Natural killer cell (primary cell): Measurements from ENCODE around the gene AKT1. TPM values are rescaled to one million over a fixed set of nuclear protein-coding genes. Genes with fewer than 3 reads are reported as not detected.

Source experiments
- ATAC-seq, 3 donors: fragments of 150-1000 bp in 2 of 3; fragments of 200-7000 bp in 1 of 3; cut with Tn5 transposase; 1 replicate in 1 of 3; 2 replicates in 2 of 3; pipeline ENCODE4 v1.10.0; 2021; ENCODE audit warnings: mild to moderate bottlenecking in 2 of 3, moderate library complexity in 2 of 3
- DNase-seq, 2 donors: peaks; one replicate each; pipeline versions ENCODE4 v3.0.0 to v3.0.0-alpha.2; 2013 to 2021; ENCODE audit warnings: mixed read lengths in 1 of 2
- H3K27ac ChIP-seq: one replicate; pipeline ENCODE4 v1.5.1; 2013; ENCODE audit warnings: mild to moderate bottlenecking, low read length
- H3K27me3 ChIP-seq: one replicate; pipeline ENCODE4 v1.6.1; 2013; ENCODE audit warnings: low read length; ENCODE audit not compliant: control insufficient read depth, insufficient read depth
- H3K36me3 ChIP-seq: one replicate; pipeline ENCODE4 v1.6.1; 2013; ENCODE audit warnings: low read length; ENCODE audit not compliant: control insufficient read depth, insufficient read depth
- H3K4me1 ChIP-seq: one replicate; pipeline ENCODE4 v1.6.1; 2013; ENCODE audit warnings: low read length; ENCODE audit not compliant: control insufficient read depth, insufficient read depth
- H3K4me3 ChIP-seq: one replicate; pipeline ENCODE4 v1.5.1; 2013; ENCODE audit warnings: low read length
- H3K9me3 ChIP-seq: one replicate; pipeline ENCODE4 v1.6.1; 2013; ENCODE audit warnings: low read length; ENCODE audit not compliant: control insufficient read depth, insufficient read depth
- H3K27ac Mint-ChIP-seq, 2 donors: one replicate each; pipeline ENCODE4 v1.8.0; 2022; ENCODE audit warnings: mild to moderate bottlenecking in 2 of 2, mixed read lengths in 2 of 2, moderate library complexity in 1 of 2
- H3K27me3 Mint-ChIP-seq, 2 donors: one replicate each; pipeline ENCODE4 v1.8.0; 2022; ENCODE audit warnings: low read depth in 2 of 2, mixed read lengths in 2 of 2
- H3K36me3 Mint-ChIP-seq: one replicate; pipeline ENCODE4 v1.8.0; 2022; ENCODE audit warnings: mixed read lengths
- H3K4me1 Mint-ChIP-seq, 2 donors: one replicate each; pipeline ENCODE4 v1.8.0; 2022; ENCODE audit warnings: mixed read lengths in 2 of 2
- H3K4me3 Mint-ChIP-seq: one replicate; pipeline ENCODE4 v1.8.0; 2022; ENCODE audit warnings: mild to moderate bottlenecking, moderate library complexity, mixed read lengths
- H3K9me3 Mint-ChIP-seq, 2 donors: one replicate each; pipeline ENCODE4 v1.8.0; 2022; ENCODE audit warnings: mixed read lengths in 2 of 2
- WGBS: methylation state at CpG from one replicate; pipeline ENCODE4 v1.1.7; 2013; ENCODE audit warnings: missing lambda C conversion rate; ENCODE audit not compliant: insufficient coverage; 5-methylcytosine and 5-hydroxymethylcytosine counted together
- intact Hi-C: fragments of 100-400 bp; cut with micrococcal nuclease; formaldehyde crosslinking; loops from one replicate; pipeline ENCODE4 v1.14.2; 2022
- total RNA-seq, 4 donors: library from RNA; stranded (reverse); fragments of 120-200 nt in 1 of 4; gene quantifications; one replicate each; pipeline versions ENCODE4 v1.2.3 to v1.2.4, GENCODE V29; 2013 to 2022
- TF ChIP-seq, protein P1 (sequence below): fragments of 200-600 bp; IDR thresholded peaks from one replicate; pipeline ENCODE4 v1.8.0; 2022; ENCODE audit warnings: antibody characterized with exemption

Gene AKT1
- total RNA-seq, 3 donors from 2014 or later (not counting 1 experiment from before 2014, with no cell fraction given), result 152 to 163 (median 153) TPM

DNA sequence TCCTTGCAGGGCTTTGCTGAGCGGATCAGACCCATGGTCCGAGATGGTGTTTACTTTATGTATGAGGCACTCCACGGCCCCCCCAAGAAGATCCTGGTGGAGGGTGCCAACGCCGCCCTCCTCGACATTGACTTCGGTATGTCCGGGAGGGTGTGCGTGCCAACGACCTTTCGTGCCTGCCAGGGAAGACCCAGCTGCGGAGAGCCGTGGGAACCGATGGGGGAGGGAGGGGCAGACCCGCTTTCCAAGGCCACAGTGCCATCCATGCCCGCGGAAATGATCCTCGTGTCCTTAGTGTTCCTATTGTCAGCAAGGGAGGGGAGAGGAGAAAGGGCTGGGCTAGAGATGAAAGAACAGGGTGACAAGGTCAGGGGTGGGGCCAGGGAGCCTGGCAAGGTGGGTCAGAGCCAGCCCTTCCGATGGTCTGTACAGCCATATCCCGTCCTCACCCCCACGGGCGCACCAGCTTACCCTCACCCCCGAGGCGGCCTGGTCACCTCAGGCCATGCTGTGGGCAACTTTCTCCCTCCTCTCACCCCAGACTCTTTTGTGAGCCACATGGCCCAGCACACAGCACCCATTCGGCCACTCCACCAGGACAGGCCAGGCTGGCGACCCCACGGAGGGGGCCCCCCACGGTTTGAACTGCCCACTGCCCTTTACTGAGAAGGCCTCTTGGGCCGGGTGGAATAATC lies 54.3 kb downstream of the AKT1 start:
- Histone ChIP-seq H3K9me3 (no peaks in the 10 kb centered on the region), H3K4me3 (no peak overlapping the region), H3K27ac (no peak overlapping the region), H3K4me1 (no peaks in the 10 kb centered on the region), H3K27me3 (no peaks in the 10 kb centered on the region), H3K36me3 (no peaks in the 10 kb centered on the region)
- H3K27ac Mint-ChIP-seq, result no peak overlapping the region
- H3K27me3 Mint-ChIP-seq, result no peaks in the 10 kb centered on the region
- WGBS, result 90% methylated on average over 29 of the region's 29 CpGs
- H3K36me3 Mint-ChIP-seq, result no peaks in the 10 kb centered on the region
- TF ChIP-seq, protein P1, sequence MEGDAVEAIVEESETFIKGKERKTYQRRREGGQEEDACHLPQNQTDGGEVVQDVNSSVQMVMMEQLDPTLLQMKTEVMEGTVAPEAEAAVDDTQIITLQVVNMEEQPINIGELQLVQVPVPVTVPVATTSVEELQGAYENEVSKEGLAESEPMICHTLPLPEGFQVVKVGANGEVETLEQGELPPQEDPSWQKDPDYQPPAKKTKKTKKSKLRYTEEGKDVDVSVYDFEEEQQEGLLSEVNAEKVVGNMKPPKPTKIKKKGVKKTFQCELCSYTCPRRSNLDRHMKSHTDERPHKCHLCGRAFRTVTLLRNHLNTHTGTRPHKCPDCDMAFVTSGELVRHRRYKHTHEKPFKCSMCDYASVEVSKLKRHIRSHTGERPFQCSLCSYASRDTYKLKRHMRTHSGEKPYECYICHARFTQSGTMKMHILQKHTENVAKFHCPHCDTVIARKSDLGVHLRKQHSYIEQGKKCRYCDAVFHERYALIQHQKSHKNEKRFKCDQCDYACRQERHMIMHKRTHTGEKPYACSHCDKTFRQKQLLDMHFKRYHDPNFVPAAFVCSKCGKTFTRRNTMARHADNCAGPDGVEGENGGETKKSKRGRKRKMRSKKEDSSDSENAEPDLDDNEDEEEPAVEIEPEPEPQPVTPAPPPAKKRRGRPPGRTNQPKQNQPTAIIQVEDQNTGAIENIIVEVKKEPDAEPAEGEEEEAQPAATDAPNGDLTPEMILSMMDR, result no peak
- no peak overlapping the region for H3K4me3 Mint-ChIP-seq
- DNase-seq, result no peak
- H3K9me3 Mint-ChIP-seq, result no peaks in the 10 kb centered on the region
- intact Hi-C loops, result no loop called here
- no peak for ATAC-seq
- peaks cover 0 to 2% of the 10 kb centered on the region in 2 donors for H3K4me1 Mint-ChIP-seq

- Histone ChIP-seq H3K36me3 (no peaks in the 10 kb centered on the region), H3K9me3 (no peaks in the 10 kb centered on the region), H3K4me3 (no peak overlapping the region), H3K4me1 (no peaks in the 10 kb centered on the region), H3K27me3 (no peaks in the 10 kb centered on the region), H3K27ac (no peak overlapping the region)
- H3K27me3 Mint-ChIP-seq, result no peaks in the 10 kb centered on the region
- no peak overlapping the region for H3K4me3 Mint-ChIP-seq
- H3K4me1 Mint-ChIP-seq, result peaks cover 0 to 4% of the 10 kb centered on the region in 2 donors
- no peak overlapping the region for H3K27ac Mint-ChIP-seq
- DNase-seq, result no peak
- intact Hi-C loops, result no loop called here
- no peak for ATAC-seq
- no peaks in the 10 kb centered on the region for H3K9me3 Mint-ChIP-seq
- WGBS, result 85% methylated on average over 29 of the region's 29 CpGs
- TF ChIP-seq, protein P1, result no peak
- no peaks in the 10 kb centered on the region for H3K36me3 Mint-ChIP-seq
Observed at GRCh38 chr14:104739546-104740516, 55.7 kb downstream of the AKT1 start.

- H3K27ac ChIP-seq, result no peak overlapping the region
- H3K9me3 Mint-ChIP-seq, result no peaks in the 10 kb centered on the region
- 94% methylated on average over 17 of the region's 17 CpGs for WGBS
- TF ChIP-seq, protein P1, result no peak
- intact Hi-C loops, result no loop called here
- H3K4me3 Mint-ChIP-seq, result no peak overlapping the region
- no peak for DNase-seq
- no peaks in the 10 kb centered on the region for H3K9me3 ChIP-seq
- no peaks in the 10 kb centered on the region for H3K27me3 Mint-ChIP-seq
- H3K27ac Mint-ChIP-seq, result no peak overlapping the region
- H3K36me3 ChIP-seq, result no peaks in the 10 kb centered on the region
- no peaks in the 10 kb centered on the region for H3K4me1 ChIP-seq
- no peaks in the 10 kb centered on the region for H3K27me3 ChIP-seq
- ATAC-seq, result no peak
- H3K4me3 ChIP-seq, result no peak overlapping the region
- H3K4me1 Mint-ChIP-seq, result peaks cover 0 to 4% of the 10 kb centered on the region in 2 donors
- no peaks in the 10 kb centered on the region for H3K36me3 Mint-ChIP-seq
Observed at GRCh38 chr14:104739026-104739425, 56.5 kb downstream of the AKT1 start.
